ENCODE data around the gene USP17L29. TPM values are rescaled to one million over a fixed set of nuclear protein-coding genes. Genes with fewer than 3 reads are reported as not detected.
"Not testable (repeated sequence)": the region's sequence is repeated elsewhere in the genome, so short reads cannot be mapped to it uniquely, and the experiment has no call there.

USP17L29 gene
- polyA plus RNA-seq (ENCODE audit: insufficient read length in 4 of 4): not detected

DNA sequence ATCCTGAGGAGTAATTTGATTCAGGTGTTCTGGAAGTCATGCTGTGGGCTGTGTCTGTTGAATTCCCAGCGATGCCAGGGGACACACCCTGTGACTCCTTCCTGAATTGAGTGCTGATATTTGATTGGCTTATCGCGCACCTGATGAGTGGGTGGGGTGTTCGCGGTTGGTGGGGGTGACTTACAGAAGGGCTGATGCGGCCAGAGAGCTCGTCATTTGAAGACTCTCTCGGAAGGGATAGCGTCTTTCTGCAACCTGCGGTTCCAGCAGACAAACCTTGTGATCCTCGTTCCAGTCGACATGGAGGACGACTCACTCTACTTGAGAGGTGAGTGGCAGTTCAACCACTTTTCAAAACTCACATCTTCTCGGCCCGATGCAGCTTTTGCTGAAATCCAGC, at the start of gene USP17L29:
Gene USP17L29, plus strand, starts transcription at position 301 of the 400 bp plus-strand sequence. Its CDS starts 0 bp downstream, at position 301.
- not testable (repeated sequence) for DNase-seq (ENCODE audit: low read depth in 4 of 4, low spot score in 3 of 4)

GRCh38 chr4:9324191-9324590, 29.2 kb upstream of the USP17L29 start:
- DNase-seq (ENCODE audit: low read depth in 4 of 4, low spot score in 3 of 4): not testable (repeated sequence)

- DNase-seq (ENCODE audit: low read depth in 4 of 4, low spot score in 3 of 4): not testable (repeated sequence)
Observed at GRCh38 chr4:9324865-9325264, 28.6 kb upstream of the USP17L29 start, which contains the start of gene USP17L24. Gene USP17L24 (plus strand): TSS chr4:9325165. CDS start chr4:9325165, 0 bp downstream.

- not testable (repeated sequence) for DNase-seq (ENCODE audit: low read depth in 4 of 4, low spot score in 3 of 4)
Observed at GRCh38 chr4:9329611-9330010, 23.8 kb upstream of the USP17L29 start, which contains the start of gene USP17L25. Gene USP17L25 (plus strand): TSS chr4:9329911. CDS start chr4:9329911, 0 bp downstream.

- DNase-seq (ENCODE audit: low read depth in 4 of 4, low spot score in 3 of 4): not testable (repeated sequence)
Observed at GRCh38 chr4:9334358-9334757, 19.1 kb upstream of the USP17L29 start, which contains the start of gene USP17L26. Gene USP17L26 (plus strand): TSS chr4:9334658. CDS start chr4:9334658, 0 bp downstream.

DNA sequence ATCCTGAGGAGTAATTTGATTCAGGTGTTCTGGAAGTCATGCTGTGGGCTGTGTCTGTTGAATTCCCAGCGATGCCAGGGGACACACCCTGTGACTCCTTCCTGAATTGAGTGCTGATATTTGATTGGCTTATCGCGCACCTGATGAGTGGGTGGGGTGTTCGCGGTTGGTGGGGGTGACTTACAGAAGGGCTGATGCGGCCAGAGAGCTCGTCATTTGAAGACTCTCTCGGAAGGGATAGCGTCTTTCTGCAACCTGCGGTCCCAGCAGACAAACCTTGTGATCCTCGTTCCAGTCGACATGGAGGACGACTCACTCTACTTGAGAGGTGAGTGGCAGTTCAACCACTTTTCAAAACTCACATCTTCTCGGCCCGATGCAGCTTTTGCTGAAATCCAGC, 14.3 kb upstream of the USP17L29 start, which contains the start of gene USP17L5:
Gene USP17L5, plus strand, starts transcription at position 301 of the 400 bp plus-strand sequence. Its CDS starts 0 bp downstream, at position 301.
- not testable (repeated sequence) for DNase-seq (ENCODE audit: low read depth in 4 of 4, low spot score in 3 of 4)

GRCh38 chr4:9343848-9344247, 9.6 kb upstream of the USP17L29 start, which contains the start of gene USP17L27:
Gene USP17L27 (plus strand): TSS chr4:9344148. CDS start chr4:9344148, 0 bp downstream.
- not testable (repeated sequence) for DNase-seq (ENCODE audit: low read depth in 4 of 4, low spot score in 3 of 4)

GRCh38 chr4:9348593-9348992, 4.8 kb upstream of the USP17L29 start, which contains the start of gene USP17L28:
Gene USP17L28 (plus strand): TSS chr4:9348893. CDS start chr4:9348893, 0 bp downstream.
- not testable (repeated sequence) for DNase-seq (ENCODE audit: low read depth in 4 of 4, low spot score in 3 of 4)

- not testable (repeated sequence) for DNase-seq (ENCODE audit: low read depth in 4 of 4, low spot score in 3 of 4)
Observed at GRCh38 chr4:9350866-9351265, 2.6 kb upstream of the USP17L29 start.

DNA sequence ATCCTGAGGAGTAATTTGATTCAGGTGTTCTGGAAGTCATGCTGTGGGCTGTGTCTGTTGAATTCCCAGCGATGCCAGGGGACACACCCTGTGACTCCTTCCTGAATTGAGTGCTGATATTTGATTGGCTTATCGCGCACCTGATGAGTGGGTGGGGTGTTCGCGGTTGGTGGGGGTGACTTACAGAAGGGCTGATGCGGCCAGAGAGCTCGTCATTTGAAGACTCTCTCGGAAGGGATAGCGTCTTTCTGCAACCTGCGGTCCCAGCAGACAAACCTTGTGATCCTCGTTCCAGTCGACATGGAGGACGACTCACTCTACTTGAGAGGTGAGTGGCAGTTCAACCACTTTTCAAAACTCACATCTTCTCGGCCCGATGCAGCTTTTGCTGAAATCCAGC, 9.4 kb downstream of the USP17L29 start, which contains the start of gene USP17L30:
Gene USP17L30, plus strand, starts transcription at position 301 of the 400 bp plus-strand sequence. Its CDS starts 0 bp downstream, at position 301.
- not testable (repeated sequence) for DNase-seq (ENCODE audit: low read depth in 4 of 4, low spot score in 3 of 4)

DNA sequence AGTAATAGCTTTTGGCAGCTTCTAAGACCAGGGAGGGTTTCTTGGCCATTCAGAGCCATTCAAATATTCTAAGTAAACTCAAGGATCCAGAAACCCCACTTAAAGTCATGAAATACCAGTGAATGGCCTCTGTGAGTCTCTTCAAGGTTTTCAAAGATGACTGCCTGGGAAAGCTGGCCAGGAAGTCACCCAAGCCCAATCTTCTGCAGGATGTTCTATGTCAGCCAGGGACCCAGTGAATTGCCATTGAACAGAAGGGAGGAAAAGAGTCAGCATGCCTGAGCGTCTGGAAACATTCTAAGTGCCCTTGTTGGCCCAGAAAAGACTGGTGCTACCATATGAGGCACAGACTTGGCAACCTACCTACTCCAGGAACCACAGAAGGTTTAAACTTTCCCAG, 26.4 kb downstream of the USP17L29 start:
- DNase-seq (ENCODE audit: low read depth in 4 of 4, low spot score in 3 of 4): not testable (repeated sequence)

GRCh38 chr4:9381012-9381534, 27.6 kb downstream of the USP17L29 start:
- not testable (repeated sequence) for DNase-seq (ENCODE audit: low read depth in 4 of 4, low spot score in 3 of 4)

DNA sequence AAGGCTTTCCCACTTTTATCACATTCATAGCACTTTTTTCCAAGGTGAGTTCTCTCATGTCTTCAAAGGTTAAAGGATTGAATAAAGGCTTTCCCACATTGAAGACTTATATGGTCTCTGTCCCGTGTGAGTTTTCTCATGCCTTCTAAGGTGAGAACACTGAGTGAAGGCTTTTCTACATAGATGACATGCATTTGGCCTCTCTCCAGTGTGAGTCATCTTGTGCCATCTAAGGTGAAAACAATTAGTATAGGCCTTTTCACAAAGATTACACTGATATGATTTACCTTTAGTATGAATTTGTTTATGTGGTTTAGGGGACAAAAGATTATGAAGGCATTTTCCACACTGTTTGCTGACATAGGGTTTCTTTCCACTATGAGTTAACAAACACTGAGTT, 30.7 kb downstream of the USP17L29 start:
- no peak for DNase-seq (ENCODE audit: low read depth in 4 of 4, low spot score in 3 of 4)

DNA sequence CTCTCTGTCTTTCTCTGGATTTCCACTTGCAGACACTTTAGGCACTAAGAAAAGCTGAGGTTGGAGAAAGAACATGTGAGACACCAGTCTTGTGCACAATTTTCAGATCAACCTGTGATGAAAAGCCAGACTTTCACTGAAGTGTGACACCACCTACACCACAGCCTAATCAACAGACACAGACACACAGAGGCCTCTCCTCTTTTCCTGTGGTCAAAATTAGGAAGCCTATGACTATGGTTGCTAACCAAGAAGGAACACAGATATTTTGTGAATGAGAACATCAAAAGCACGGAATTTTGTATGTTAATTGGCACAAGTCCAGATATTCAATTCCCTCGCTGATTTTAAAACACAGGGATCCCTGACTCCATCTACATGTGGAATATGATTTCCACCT, 35.6 kb downstream of the USP17L29 start:
- DNase-seq (ENCODE audit: low read depth in 4 of 4, low spot score in 3 of 4): not testable (repeated sequence)

Other genes starting within 250 kb of the USP17L29 start
- under 1 TPM in 1 of 4 donors, not detected in 3; 0.06 TPM for gene FAM90A26, start 183.2 kb upstream of the USP17L29 start, polyA plus RNA-seq (ENCODE audit: insufficient read length in 4 of 4)
- not detected for gene USP17L10, start 143.0 kb upstream of the USP17L29 start, polyA plus RNA-seq (ENCODE audit: insufficient read length in 4 of 4)
- gene USP17L11, start 138.2 kb upstream of the USP17L29 start, polyA plus RNA-seq (ENCODE audit: insufficient read length in 4 of 4): not detected
- gene USP17L12, start 133.5 kb upstream of the USP17L29 start, polyA plus RNA-seq (ENCODE audit: insufficient read length in 4 of 4): not detected
- gene USP17L13, start 128.7 kb upstream of the USP17L29 start, polyA plus RNA-seq (ENCODE audit: insufficient read length in 4 of 4): not detected
- gene USP17L15, start 119.3 kb upstream of the USP17L29 start, polyA plus RNA-seq (ENCODE audit: insufficient read length in 4 of 4): not detected
- not detected for gene USP17L17, start 109.8 kb upstream of the USP17L29 start, polyA plus RNA-seq (ENCODE audit: insufficient read length in 4 of 4)
- not detected for gene USP17L18, start 105.0 kb upstream of the USP17L29 start, polyA plus RNA-seq (ENCODE audit: insufficient read length in 4 of 4)
- gene USP17L19, start 100.3 kb upstream of the USP17L29 start, polyA plus RNA-seq (ENCODE audit: insufficient read length in 4 of 4): not detected
- not detected for gene USP17L20, start 95.5 kb upstream of the USP17L29 start, polyA plus RNA-seq (ENCODE audit: insufficient read length in 4 of 4)
- not detected for gene USP17L21, start 90.8 kb upstream of the USP17L29 start, polyA plus RNA-seq (ENCODE audit: insufficient read length in 4 of 4)
- not detected for gene USP17L22, start 86.0 kb upstream of the USP17L29 start, polyA plus RNA-seq (ENCODE audit: insufficient read length in 4 of 4)
- gene USP17L24, start 28.5 kb upstream of the USP17L29 start, polyA plus RNA-seq (ENCODE audit: insufficient read length in 4 of 4): not detected
- not detected for gene USP17L25, start 23.7 kb upstream of the USP17L29 start, polyA plus RNA-seq (ENCODE audit: insufficient read length in 4 of 4)
- not detected for gene USP17L26, start 19.0 kb upstream of the USP17L29 start, polyA plus RNA-seq (ENCODE audit: insufficient read length in 4 of 4)
- gene USP17L5, start 14.2 kb upstream of the USP17L29 start, polyA plus RNA-seq (ENCODE audit: insufficient read length in 4 of 4): not detected
- not detected for gene USP17L27, start 9.5 kb upstream of the USP17L29 start, polyA plus RNA-seq (ENCODE audit: insufficient read length in 4 of 4)
- gene USP17L28, start 4.7 kb upstream of the USP17L29 start, polyA plus RNA-seq (ENCODE audit: insufficient read length in 4 of 4): not detected
- not detected for gene USP17L30, start 9.5 kb downstream of the USP17L29 start, polyA plus RNA-seq (ENCODE audit: insufficient read length in 4 of 4)
- gene DEFB131A, start 90.8 kb downstream of the USP17L29 start, polyA plus RNA-seq (ENCODE audit: insufficient read length in 4 of 4): not detected

Measured in left renal pelvis (tissue), 4 donors.